Stimulated activated naive CD4-positive, alpha-beta T cell treated with Interleukin-2 at 50 U/mL for 16 hours (primary cell): Measurements from ENCODE around the gene CPNE4.

ENCODE experiments used
- DNase-seq: peaks from one replicate; lab custom pipeline; 2025; lab: John Stamatoyannopoulos, UW

The CPNE4 gene

DNA sequence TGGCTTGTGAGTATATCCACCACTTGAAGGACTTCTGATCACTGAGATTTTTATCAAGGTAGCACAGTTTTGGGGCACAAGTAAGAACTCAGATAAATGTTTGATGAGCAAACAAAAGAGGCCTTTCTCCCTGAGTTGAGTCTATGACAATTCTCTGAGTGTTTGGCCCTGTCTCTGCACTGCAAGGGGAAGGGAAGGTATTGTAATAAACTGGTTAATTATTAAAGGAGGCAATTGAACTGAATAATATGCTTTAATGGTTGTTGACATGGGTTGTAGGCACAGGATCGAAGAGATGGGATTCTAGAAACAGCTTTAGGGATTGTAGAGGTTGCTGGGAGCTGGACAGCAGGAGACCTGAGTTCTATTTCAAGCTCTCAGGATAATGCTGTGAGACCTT is 437.0 kb downstream of the CPNE4 start:
- no peak for DNase-seq

- DNase-seq: no peak
Measured at GRCh38 chr3:131596884-131597283, 437.9 kb downstream of the CPNE4 start.

- DNase-seq: no peak
Measured at GRCh38 chr3:131591394-131592014, 443.3 kb downstream of the CPNE4 start.

DNA sequence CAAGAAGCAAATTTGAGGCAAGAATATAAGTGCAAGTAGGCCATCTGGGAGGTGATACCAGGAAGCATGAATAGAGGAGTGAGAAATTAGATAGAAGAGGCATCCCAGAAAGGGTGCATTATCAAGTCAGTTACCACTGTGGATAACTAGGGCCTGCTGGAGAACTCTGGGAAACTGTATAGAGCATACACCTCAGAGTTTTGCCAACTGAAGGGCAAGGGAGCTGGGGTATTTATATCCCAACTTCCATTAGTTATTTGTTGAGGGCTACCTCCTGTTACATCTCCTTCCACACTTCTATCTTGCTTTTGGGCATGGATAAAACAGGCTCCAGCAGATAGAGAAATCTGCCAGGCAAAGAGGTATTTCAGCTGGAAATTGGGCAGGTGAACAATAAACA is 448.5 kb downstream of the CPNE4 start:
- no peak for DNase-seq

DNA sequence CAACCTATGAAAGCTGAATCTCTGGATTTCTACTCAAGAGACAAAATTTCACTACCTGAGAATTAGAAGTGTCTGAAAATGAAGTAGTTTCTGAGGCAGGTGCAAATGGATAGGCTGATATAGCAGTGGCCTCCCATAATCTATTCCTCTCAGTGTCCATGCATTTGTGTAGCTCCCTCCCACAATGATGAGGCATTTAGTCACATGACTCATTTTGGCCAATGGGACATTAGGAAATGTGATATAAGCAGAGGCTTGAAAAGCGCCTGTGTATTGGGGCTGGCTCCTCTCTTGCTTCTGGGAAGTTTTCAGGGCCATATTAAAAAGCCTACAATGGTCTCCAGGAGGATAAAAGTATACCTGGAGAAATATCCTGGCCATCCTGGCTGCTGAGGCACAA is 452.4 kb downstream of the CPNE4 start:
- DNase-seq: no peak

- DNase-seq: no peak
Measured at GRCh38 chr3:131568460-131568859, 466.4 kb downstream of the CPNE4 start.

- DNase-seq: no peak
Measured at GRCh38 chr3:131564812-131565211, 470.0 kb downstream of the CPNE4 start.

GRCh38 chr3:131561511-131561910 is 473.3 kb downstream of the CPNE4 start:
- no peak for DNase-seq

- no peak for DNase-seq
Measured at GRCh38 chr3:131560795-131561194, 474.0 kb downstream of the CPNE4 start.

- DNase-seq: no peak
Measured at GRCh38 chr3:131555456-131555855, 479.4 kb downstream of the CPNE4 start.

- no peak for DNase-seq
Measured at GRCh38 chr3:131553495-131554247, 481.1 kb downstream of the CPNE4 start.

DNA sequence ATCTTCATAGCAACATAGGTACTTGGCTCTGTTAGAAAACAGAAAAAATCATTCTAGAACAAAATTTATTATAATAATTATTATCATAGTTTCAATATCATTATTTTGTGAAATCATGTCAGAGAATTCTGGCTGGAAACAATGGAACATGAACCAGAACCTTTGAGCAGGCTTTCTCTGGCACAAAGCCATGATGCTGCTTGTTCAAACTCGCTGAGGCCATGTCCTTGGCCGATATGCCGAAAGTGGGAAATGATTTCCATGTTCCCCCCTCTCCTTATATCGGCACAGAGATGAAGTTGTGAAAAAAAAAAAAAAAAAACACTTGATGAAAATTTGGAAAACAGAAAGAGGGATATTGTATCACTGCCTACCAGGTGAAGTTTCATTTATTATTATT is 483.1 kb downstream of the CPNE4 start:
- no peak for DNase-seq

DNA sequence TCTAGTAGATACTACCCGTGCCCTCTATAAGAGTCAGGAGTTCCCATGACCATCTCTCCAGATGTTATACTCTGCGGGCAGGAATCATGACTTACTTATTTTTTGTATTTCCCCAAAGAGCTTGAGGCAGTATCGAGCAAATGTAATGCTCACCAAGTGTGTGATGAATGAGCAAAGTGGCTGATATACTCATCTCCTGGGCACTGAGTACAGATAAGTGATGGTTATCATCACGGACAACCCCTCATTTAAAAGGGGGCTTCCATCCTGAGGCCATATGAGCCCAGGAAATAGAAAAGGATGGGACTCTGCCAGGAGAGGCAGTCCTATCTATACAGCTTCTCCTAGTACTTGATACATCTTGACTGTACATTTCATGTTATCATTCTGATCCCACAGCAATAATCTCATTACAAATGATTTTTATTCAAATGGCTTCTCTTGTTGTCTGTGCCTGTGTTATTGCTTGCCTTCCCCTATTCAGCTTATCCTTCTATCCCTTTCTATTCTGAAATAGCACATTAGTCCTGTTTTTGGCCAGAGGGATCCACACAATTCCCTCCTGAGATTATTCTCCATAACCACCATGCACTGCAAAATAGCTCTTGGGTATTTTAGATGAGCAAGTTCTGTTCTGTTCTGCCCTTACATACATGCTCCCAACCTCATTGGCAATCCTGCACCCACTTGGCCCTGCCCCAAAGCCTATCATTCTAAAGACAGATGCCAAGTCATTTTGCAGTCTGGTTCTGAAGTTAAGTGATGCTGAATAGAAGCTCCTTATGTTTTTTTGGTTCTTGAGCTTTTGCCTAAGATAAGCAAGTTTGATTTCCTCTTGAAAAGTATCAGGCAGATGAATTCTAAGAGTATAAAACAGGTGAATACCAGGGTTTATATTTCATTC is 484.0 kb downstream of the CPNE4 start:
- DNase-seq: no peak

- DNase-seq: no peak
Measured at GRCh38 chr3:131549340-131549739, 485.5 kb downstream of the CPNE4 start.

DNA sequence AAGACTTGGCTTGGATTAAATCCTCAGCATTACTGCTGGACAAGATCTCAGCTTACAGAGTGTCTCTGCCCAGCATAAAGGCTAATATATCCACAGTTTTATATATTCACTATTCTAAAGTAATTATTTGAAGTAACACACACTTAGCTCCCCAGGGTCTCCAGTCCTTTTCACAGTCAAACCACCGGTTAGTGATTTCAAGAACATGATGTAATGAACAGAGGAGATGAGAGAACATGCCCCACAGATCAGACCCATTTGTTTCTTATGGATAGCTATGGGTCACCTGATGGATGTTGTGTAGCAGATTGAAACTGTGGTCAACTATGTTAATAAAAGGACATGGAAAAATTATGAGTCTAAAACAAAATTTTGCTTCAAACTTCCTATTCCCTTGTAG is 487.2 kb downstream of the CPNE4 start:
- DNase-seq: no peak

DNA sequence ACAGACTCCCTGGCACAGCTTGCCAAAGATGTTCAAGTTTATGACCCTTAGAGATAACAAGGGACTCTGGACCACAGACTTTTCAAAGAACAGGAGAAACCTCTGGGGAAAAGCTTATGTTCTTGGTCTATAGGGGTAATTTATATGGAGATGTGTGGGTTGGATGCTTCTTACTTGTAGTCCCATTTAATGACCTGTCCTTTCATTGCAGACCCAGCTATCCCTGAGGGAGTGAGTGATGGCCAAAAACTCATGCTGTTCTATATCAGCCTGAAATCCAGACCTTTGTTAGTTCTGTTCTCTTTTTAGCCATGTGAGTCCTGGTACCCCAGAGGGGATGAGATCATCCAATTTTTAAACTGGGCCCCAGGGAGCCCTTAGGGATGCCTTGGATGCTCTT is 488.4 kb downstream of the CPNE4 start:
- DNase-seq: no peak

DNA sequence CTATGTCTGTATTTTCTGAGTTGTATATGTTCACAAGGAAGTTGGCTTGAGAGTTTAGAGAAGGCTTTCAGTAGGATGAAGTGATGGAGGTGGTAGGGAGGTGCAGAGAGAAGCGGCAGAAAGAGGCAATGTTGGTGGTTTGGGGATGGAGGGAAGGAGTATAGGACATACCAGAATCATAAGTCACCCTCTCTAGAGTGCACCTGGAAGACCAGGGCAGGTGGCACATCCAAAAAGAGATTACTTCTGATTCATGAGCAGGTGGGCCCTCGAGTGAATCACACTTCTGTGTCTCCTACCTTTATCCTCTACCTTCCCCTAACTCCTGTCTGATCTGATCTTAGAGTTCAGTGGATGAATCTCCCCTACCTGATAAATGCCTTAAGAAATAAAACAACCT is 490.3 kb downstream of the CPNE4 start:
- no peak for DNase-seq

DNA sequence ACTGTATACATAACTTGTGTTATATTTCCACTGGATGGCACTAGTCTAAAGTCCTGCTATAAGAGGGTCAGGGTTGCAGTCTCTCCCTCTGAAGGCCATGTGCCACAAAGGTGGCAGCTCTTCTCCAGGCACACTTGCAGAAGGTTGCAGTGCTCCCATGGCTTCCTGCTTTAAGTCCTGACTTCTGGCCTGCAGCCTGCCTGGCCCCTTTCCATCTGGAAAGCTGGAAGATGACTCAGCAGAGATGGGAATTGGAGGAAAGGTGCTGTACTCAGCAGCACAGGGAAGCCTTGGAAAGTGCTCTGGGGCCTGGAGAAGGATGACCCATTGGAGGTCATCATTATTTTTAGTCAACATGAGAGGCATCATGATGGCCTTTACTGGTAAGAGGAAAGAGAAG is 491.1 kb downstream of the CPNE4 start:
- no peak for DNase-seq

GRCh38 chr3:131541288-131541687 is 493.5 kb downstream of the CPNE4 start:
- no peak for DNase-seq

GRCh38 chr3:131540821-131541220 is 494.0 kb downstream of the CPNE4 start:
- no peak for DNase-seq

DNA sequence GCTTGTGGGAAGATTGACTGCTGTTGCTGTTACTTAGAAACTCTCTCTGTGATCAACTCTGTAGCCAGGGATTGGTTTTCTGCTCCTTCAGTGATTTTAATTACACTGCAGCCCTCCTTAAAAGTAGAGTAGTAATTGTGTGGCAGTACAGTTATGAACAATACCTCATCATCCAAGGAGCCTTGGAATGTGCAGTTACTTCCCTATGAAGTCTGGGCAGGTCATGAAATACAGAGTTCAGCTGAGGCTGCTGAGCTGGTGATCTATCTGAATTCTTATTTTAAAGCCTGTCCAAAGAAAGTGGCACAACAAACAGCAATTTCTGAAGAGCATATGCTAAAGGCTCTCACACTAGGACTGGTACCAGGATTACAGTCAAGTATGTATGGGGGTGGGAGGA is 494.7 kb downstream of the CPNE4 start:
- no peak for DNase-seq

DNA sequence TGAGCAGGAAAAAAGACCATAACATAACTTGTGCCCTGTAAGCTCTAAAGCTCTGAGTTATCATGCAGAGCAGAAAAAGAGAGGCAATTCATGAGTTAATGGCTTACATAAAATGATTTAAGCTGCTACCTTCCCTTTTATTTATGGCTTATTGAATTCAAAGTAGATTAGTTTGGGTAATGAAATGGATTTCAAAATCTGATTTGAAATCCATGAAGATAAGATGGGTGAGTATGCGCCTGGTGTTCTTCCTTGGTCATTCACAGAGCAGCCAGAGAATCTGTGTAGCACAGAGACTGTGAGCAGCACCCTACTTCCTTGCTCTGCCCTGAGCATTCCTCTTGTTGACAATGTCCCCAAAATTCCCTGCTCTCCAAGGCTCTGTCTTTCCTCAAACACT is 495.8 kb downstream of the CPNE4 start:
- no peak for DNase-seq

DNA sequence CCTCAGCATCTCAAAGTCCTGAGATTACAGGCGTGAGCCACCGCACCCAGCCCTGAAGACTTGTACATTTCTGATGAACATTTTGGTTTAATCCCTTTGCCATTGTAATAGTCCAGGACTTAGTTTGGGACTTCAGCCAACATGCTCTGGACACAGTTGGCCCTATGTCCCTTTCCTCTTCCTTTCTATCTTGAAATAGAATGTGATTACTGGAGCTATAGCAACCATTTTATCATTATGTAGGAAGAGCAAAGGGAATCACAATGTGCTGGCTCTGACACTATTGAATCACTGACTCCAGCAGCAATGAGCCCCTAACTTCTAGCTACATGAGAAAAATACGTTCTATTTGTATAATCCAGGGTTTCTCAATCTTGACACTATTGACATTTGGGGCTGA is 497.3 kb downstream of the CPNE4 start:
- no peak for DNase-seq
